C1 segment of cervical spinal cord (tissue), 14 donors: ENCODE measurements around the gene ATP5F1D.

Experiments used
- DNase-seq, 14 donors: peaks; one replicate each; lab custom pipeline; 2025; lab: John Stamatoyannopoulos, UW

The ATP5F1D gene

DNA sequence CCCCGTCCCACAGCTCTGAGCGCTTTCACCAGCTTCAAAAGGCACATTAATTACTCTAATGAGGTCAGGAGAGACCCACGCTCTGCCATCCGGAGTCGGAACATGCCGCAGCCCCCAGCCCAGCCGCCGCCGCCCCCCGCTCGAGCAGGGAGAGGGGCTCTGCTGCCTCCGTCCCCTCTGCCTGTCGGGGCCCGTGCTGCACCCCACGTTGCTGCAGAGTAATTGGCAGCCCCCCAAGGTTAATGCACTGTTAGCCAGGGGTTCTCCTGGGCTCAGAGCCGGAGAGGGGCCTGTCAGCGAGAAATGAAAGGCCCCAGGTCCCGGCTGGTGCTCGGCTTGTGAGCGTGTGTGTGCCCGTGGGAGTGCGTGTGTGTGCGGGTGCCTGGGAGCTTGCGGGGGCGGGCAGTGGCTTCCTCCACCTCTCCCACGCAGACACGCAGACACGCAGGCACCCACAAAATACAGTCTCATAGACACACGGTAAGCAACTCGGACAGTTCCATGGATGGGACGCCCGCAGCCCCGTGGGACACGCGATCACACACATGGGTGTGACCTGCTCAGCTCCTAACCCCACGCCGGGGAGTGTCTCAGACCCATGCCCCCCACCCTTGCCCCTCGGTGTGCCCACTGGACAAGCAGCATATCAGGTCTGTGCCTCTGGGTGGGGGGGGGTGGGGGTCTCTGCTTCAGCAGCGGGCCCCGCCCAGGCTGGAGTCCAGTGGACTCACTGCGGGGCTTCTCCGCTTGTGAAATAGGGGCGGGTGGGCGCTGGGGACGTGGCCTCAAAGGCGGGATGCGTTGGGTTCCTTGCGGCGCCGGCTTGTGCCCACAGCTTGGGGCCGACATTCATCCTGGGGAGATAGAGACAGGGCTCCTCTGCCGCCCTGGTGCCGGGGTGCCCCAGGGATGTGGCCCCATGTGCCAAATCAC lies 39.4 kb downstream of the ATP5F1D start:
- DNase-seq = no peak

DNA sequence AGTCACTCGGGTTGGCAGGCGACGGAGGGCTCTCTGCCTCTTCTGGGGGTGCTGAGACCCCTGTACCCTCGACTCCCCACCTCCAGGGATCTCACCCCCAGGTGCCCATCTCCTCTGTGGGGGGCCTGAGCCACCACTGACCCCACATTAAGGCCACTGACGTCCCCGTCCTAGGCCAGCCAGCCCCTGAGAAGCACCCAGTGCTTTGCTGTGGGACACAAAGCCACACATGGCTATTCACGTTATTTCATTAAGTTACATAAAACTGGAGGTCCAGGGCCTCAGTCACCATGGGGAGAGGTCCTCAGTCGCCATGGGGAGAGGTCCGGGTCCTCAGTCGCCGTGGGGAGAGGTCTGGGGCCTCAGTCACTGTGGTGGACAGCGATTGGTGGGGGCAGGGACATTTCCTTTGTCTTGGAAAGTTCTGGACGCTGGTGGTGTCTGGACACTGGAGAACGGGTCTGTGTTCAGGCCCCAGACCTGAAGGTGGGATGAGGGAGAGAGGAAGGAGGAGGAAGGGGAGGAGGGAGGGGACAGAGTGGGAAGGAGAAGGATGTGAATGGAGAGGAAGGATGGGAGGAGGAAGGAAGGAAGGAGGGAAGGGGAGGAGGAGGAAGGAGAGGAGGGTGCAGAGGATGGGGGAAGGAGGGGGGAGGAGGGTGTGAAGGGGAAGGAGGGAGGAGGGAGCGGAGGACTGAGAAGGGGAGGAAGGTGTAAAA lies 40.2 kb downstream of the ATP5F1D start:
- no peak for DNase-seq

DNA sequence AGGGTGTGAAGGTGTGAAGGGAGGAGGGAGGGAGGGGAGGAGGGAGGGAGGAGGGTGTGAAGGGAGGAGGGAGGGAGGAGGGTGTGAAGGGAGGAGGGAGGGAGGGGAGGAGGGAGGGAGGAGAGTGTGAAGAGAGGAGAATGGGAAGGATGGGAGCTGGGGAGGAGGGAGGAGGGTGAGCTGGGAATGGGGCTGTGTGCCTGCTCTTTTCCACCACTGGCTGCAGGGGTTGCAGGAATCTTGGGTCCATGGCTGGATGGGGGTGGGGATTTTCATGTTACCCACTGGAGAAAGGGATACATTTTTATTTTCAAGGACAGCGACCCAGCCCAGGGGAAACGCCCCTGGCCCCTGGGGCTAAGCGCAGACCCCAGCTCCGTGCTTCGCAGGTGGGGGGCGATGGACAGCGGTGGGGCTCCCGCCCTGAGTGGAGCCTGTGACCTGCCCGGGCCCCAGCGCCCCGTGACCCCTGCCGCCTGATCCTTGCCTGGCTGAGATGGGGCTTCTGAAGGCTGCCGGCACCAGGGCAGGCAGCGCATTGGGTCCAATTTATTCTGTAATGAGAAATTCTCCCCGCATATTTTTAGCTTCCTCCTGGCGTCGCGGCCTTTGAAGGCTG lies 41.1 kb downstream of the ATP5F1D start:
- DNase-seq = no peak

DNA sequence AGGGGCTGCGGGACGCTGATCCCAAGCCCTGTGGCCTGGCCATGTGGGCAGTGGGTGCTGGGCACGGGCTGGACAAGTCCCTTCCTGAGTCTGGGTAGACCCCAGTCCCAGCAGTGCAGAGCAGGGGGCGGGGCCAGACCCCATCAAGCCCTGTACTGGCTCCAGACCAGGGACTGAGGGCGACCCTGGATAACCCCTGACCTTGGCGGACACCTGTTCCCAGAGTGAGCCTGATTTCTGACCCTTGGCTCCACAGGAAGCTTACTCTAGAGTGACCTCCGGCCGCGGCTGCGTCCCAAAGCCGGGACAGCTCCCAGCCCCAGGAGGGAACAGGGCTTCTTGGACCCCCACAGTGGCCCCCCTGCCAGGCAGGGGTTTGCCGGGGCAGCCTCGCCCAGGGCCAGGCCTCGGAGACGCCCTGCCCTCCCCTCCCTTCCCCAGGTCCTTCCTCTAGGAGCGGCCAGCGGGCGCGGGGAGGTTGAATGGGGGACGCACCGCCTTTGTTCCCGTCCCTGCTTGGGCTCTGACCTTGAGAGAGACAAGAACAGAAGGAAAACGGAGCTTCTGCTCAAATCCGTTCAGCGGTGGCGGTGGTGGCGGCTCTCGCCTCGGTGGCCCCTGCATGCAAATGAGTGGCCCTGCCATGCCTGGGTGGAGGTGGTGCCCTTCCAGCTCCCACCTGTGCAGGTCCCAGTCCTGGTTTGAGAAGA lies 41.8 kb downstream of the ATP5F1D start:
- no peak for DNase-seq

DNA sequence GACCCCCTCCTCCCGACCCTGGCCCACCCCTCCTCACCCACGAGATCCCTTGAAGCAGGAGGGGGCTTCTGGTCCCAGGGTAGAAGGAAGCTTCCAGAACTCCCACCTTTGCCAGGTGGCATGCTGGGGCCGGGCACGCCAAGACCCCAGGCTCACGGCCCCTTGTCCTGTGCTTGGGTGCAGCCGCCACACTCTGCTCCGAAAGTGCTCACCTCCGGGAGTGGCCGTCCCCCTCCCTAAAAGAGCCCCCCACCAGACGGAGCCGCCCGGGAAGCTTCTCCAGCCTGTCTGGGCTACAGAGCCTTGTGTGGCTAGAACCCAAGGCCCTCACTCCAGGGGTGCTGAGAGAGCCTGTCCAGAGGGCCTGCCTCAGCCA lies 42.4 kb downstream of the ATP5F1D start:
- DNase-seq = no peak

DNA sequence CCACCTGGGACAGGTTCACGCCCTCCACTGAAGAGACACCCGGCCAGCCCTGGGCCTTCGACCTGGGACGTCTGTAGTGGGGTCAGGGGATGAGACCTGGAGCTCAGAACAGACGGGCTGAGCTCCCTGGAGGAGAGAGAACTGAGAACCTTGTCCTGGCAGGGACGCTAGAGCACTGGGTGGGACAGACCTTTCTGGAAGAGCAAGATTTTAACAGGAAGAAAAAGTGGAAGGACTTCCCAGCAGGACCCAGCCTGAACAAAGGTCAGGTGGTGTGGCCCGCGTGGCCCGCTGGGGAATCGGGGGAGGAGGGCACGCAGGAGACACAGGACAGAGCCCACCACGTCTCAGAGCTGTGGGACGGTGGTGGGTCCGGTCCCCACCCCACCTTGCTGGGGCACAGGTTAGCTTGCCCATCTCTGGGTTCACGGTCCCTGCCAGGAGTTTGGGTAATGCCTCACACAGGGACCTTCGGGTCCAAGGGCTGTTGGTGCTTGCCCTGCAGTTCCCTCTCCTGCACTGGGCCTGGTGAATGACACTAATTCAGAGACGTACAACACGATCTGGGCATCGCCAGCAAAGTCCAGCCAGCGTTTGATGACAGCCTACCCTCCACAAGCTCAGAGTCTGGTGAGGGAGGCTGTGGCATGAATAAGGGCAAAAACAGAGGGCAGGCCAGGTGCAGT lies 42.9 kb downstream of the ATP5F1D start:
- DNase-seq = no peak

DNA sequence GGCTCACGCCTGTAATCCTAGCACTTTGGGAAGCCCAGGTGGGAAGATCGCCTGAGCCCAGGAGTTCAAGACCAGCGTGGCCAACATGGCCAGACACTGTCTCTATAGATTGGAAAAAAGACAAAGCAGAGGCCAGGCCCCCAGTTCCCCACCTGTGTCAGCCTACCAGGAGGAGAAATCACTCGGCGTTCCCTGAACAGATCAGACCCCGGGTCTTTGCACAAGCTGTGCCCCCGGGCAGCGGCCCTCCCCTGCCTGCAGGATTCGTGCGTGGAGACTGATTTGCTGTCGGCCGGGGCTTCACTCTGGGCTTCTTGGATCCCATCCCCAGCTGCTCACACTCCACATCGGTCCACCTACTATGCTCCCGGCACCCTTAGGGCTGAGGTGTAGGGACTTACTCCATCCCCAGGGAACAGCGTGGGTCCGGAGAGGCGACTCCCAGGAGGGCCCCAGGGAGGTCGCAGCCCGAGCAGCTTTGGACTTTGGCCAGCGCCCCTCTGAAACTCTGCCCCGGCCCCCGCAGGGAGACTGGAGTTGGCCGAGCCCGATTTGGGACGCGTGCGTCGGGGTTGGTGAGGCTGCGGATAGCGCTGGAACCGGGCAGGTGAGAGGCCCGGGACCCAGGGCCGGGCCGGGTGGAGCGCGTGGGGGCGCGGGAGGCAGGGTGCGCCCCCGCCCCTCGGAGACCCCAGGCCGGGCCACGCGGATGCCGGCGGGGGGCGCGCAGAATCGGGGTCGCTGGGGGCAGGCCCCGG lies 43.6 kb downstream of the ATP5F1D start:
- DNase-seq = no peak

DNA sequence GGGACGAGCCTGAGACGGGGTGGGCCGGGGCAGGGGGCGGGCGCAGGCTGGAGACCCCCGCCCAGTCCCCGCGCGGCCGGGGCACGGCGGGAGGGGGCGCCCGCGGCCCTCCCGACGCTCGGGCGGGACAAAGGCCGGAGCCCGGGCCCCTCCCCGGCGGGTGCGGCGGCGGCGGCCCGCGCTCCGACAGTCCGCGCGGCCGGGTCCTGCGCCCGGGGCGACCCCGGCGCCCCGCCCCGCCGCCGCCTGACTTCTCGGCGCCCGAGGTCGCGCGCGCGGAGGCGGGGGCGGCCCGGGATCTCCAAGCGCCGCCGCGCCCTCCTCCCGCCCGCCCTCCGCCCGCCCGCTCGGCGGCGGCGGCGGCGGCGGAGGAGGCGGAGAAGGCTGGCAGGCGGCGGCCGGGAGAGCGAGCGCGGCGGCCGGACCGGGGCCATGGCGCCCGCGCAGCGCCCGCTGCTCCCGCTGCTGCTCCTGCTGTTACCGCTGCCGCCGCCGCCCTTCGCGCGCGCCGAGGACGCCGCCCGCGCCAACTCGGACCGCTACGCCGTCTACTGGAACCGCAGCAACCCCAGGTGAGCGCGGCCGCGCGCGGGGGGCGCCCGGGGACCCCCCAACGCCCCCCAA lies 44.3 kb downstream of the ATP5F1D start, which contains the start of gene EFNA2:
EFNA2 (plus strand) TSS at position 137 of the 624 bp plus-strand sequence; CDS start at position 433, 296 bp downstream.
- DNase-seq = no peak

DNA sequence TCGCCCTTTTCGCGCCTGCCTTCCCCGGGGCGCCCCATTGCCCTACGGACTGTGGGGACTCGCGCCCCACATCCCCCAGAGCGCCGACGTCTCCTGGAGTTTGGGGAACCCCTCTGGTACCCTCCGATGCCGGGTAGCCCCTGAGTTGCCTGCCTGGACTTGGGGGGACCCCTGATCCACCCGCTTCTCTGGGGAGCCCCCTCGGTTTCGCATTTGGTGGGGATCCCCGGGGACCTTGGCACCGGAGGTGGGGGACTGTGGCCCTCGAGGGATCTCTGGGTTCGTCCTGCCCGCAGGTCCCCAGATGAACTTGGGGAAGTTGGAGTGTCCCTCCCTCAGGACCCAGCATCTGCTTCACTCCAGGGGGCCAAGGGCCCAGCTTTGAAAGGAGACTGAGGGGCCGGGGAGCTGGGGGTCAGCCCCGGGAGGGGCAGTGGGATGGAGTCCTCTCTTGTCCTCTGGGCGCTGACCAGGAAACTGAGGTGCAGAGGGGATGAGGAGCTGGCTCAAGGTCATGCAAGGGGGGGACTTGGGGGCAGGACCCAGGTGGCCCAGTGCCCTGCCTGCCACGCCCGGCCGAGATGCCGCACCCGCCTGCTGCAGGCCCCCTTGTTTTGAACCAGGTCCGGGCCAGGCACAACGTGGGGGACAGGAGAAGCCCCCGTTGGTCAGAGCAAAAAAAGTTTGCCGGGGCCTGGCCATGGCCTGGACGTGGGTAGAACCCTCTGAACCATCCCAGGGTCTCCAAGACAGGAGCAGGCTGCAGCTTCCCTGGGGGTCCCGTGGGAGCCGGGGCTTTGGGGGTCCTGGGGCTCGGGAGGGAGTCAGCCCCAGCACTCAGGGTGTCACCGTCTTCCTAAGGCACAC lies 45.2 kb downstream of the ATP5F1D start:
- no peak for DNase-seq

DNA sequence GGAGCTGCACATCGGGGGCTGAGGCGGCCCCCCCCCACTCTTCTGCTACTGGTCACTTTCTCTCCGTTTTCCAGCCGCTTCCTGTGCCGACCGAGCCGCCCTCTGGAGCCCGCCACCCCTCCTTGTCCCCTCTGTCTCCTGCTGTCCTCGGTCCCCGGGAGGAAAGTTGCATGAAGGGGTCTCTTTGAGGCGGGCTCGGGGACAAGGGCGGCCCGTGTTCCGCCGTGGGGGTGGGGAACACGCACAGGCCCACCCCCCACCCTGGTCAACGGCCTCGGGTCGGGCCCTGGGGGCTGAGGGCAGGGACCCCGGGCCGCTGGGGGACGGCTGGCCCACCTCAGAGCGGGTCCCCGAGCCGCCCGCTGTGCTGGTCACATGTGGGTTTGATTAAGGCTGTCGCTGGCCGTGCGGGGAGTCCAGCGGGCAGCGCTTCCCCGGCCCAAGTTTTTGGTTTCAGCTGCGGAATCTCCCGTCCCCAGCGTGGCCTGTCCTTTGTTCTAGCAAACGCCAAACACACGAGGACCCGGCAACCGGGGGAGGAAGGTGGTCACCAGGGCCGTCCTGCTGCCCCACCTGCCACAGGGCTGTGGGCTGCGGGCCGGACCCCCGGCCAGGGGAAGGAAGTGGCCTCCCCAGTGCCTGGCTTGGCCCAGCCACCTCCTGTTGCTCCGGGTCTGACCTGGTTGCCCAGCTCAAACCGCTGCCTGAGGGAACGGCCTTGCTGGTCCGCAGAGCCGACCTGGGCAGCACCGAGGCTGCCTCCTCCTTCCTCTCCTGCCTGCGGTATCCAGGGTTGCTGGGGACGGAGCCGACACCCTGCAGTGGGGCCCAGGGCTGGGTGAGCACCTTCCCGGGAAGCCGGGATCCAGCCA lies 46.0 kb downstream of the ATP5F1D start:
- DNase-seq = no peak

DNA sequence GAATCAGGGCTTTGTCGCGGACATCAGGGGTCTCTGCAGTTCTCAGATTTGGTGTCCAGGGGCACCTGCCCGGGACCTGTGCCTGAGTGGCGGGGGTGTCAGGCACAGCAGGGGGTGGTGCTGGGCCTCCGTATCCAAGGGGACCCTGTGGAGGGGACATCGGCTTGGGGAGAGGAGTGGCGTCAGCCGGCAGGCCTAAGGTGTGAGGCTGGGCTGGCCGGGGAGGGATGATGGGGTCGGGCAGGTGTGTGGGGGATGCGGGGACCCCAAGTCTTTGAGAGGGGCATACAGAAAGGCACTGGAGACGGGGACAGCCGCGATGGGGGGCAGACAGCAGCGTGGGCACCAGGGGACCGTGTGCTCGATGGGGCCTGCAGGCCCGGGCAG lies 46.7 kb downstream of the ATP5F1D start:
- no peak for DNase-seq

DNA sequence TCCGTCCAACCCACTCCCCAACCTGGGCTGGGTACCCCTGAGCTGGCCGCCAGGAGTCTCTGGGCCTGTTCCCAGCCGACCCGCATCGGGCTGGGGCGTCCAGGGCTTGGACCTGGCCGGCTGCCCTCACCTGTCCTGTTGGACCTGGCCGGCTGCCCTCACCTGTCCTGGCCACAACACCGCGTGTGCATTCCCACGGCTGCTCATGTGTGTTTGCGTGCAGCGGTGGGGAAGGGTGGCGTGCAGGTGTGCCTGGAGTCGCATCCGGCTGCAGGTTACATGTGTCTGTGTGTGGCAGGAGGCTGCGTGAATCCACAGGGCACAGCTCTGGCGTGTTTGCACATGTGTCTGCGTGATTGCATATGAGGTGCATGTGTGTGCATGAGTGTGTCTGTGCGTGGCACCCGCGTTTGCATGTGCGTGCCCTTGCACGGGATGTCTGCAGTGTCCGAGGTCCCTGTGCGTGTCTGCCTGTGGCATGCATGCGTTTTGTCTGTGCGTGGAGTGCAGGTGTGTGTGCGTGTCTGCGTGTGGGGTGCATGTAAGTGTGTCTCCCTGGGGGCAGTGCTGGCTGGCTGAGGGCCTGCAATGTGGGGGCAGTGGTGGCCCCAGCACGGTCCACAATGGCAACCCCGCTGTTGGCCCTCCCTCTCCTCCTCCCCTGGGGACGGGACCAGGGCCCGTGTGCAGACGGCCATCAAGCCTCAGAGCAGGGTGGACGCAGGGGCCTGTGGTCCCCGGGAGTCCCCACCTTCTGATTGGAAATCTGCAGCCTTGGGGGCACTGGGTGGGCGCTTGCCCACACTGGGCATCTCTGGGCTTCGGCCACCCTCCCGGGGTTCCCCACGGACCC lies 47.5 kb downstream of the ATP5F1D start:
- no peak for DNase-seq

DNA sequence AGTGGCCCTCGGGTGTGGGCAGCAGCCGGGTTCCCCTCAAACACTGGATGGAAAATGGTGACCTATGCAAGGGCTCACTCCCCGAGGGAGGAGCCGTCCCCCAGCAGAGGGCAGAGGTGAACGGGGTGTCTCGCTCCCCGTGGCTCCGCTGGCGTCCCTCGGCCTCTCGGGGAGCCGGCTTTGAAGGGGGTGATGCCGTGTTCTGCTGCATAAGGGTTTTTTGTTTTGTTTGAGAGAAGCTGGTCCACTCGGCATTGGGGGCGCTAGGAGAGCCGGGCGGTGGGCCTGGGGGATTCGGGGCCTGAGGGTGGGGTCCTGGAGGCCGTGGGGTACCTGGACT lies 48.1 kb downstream of the ATP5F1D start:
- no peak for DNase-seq

DNA sequence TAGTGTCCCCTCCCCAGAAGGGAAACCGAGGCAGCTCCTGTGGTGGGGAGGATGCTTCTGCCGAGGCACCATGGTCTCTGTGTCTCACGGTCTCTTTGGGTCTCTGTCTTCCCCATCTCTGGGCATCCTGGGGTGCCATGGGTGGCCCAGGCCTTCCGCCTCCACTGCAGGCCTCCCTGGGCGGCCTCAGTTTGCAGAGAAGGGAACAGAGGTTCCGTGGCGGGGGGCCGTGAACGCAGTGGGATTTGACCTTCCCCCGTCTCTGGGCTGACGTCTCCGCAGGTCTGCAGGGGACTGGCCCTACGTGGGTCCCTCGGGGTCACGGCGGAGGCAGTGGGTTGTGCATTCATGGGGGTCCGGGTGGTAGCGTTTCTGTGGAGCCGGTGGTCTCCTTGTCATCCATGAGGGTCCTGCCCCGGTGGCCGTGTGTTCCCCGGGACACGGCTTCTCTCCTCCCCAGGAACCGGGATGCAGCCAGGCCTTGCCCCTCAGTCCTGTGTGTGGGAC lies 48.7 kb downstream of the ATP5F1D start:
- DNase-seq = no peak

DNA sequence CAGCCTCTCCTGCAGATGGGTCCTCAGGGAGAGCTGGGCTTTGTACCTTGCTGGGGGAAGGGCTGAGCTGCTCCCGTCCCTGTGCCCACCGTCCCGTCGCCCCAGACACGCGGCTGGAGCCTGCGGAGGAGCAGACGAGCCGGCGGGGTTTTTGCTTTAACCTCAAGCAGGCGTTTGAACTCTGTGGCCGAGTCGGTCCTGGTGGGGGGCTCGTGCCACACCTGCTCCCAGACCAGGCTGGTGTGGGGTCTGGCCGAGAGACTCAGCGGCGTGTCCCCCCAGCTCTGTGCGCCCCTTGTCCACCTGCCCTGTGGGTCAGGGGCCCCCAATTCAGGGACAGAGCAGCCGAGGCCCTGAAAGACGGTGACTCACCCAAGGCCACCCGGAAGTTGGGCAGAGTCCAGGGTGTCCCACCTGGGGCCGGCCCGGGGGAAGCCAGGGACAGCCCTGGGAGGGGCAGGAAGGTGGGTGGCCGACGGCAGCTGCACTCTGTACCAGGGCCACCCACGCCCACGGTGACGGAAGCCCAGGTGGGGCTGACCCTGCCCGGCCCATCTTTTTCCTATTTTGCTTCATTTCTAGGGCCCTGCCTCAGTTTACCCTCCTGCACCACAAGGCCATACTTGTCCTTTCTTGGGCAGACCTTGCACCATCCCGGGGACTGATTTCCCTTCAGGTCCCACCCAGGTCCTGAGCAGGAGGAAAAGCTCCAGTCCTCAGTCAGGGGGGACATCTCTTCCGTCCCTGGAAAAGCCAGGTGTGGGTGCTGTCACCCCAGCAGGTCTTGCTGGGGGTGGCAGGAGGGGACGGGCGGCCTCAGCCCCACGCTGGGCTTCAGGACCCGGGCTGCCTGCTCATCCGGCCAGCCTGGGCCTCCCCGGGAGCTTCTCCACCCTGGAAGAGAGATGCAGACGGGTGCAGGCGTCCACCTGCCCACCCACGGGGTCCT lies 49.4 kb downstream of the ATP5F1D start:
- no peak for DNase-seq
